ENCODE results near the gene MUSTN1. TPM values are rescaled to one million over a fixed set of nuclear protein-coding genes. Genes with fewer than 3 reads are reported as not detected.

MUSTN1 gene
- total and polyA plus RNA-seq, 2 donors (not counting 1 experiment from before 2014, with no cell fraction given) = 0.79 to 11.2 TPM

- Mint-ChIP-seq H3K27me3 (no peaks in the 10 kb centered on the region), H3K27ac (no peak overlapping the region), H3K4me1 (no peaks in the 10 kb centered on the region), H3K9me3 (ENCODE audit: insufficient read depth) (no peaks in the 10 kb centered on the region), H3K4me3 (no peak overlapping the region)
- POLR2A ChIA-PET = interaction anchor here (1.5 kb wide), 1 partner anchor 227 kb away, joined by 4 read pairs; no protein-coding TSS in a partner anchor
- WGBS (ENCODE audit: insufficient coverage) = 11% methylated on average over 7 of the region's 15 CpGs
- Histone ChIP-seq H3K36me3 (replicated peaks in 1 of 2; ENCODE audit: control extremely low read depth in 1 of 2, control insufficient read depth in 1 of 2, extremely low read depth in 1 of 2, insufficient read depth in 2 of 2, low read length in 1 of 2) (peaks cover 0 to 49% of the 10 kb centered on the region in 2 experiments), H3K27me3 (replicated peaks in 1 of 4; ENCODE audit: control extremely low read depth in 1 of 4, control insufficient read depth in 3 of 4, insufficient read depth in 4 of 4, low read length in 3 of 4) (no peaks in the 10 kb centered on the region), H3K9ac (ENCODE audit: low read length) (no peak overlapping the region), H2AFZ (ENCODE audit: insufficient read depth, low read depth, low read length, poor library complexity, severe bottlenecking) (no peak overlapping the region), H3K4me3 (ENCODE audit: control extremely low read depth in 1 of 5, extremely low read depth in 1 of 5, insufficient read depth in 1 of 5, low read depth in 2 of 5, low read length in 4 of 5) (no peak overlapping the region), H3K79me2 (ENCODE audit: control insufficient read depth, insufficient read depth, low read length) (no peaks in the 10 kb centered on the region), H4K20me1 (ENCODE audit: control insufficient read depth, insufficient read depth, low read length, poor library complexity, severe bottlenecking) (no peaks in the 10 kb centered on the region), H3K4me2 (replicated peaks; ENCODE audit: low read depth, low read length, poor library complexity, severe bottlenecking) (no peak overlapping the region), H3K4me1 (ENCODE audit: control insufficient read depth in 2 of 2, insufficient read depth in 2 of 2, low read length in 2 of 2) (no peaks in the 10 kb centered on the region), H3K9me3 (ENCODE audit: control extremely low read depth in 1 of 3, control insufficient read depth in 2 of 3, insufficient read depth in 1 of 3, low read length in 2 of 3) (no peaks in the 10 kb centered on the region), H3K27ac (ENCODE audit: low read length in 2 of 2) (no peak overlapping the region)
- intact Hi-C loops (cut with micrococcal nuclease) = no loop called here
- CTCF ChIA-PET = interaction anchor here (1.3 to 2.6 kb wide), 5 partner anchors 51 to 224 kb away, joined by 3 to 8 read pairs (median 5); partner anchors contain the start of gene STIMATE
- no peak for DNase-seq
- no peak for ATAC-seq (ENCODE audit: low read depth)
- TF ChIP-seq, protein P1, sequence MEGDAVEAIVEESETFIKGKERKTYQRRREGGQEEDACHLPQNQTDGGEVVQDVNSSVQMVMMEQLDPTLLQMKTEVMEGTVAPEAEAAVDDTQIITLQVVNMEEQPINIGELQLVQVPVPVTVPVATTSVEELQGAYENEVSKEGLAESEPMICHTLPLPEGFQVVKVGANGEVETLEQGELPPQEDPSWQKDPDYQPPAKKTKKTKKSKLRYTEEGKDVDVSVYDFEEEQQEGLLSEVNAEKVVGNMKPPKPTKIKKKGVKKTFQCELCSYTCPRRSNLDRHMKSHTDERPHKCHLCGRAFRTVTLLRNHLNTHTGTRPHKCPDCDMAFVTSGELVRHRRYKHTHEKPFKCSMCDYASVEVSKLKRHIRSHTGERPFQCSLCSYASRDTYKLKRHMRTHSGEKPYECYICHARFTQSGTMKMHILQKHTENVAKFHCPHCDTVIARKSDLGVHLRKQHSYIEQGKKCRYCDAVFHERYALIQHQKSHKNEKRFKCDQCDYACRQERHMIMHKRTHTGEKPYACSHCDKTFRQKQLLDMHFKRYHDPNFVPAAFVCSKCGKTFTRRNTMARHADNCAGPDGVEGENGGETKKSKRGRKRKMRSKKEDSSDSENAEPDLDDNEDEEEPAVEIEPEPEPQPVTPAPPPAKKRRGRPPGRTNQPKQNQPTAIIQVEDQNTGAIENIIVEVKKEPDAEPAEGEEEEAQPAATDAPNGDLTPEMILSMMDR (IDR thresholded peaks at IDR 0.05) = no peak
- TF ChIP-seq EZH2 (IDR thresholded peaks at IDR 0.05; ENCODE audit: borderline replicate concordance, insufficient read depth, low read depth, low read length, poor library complexity, severe bottlenecking) = no peak
These were observed 11.7 kb upstream of the MUSTN1 start for GRCh38 chr3:52846432-52846965.

DNA sequence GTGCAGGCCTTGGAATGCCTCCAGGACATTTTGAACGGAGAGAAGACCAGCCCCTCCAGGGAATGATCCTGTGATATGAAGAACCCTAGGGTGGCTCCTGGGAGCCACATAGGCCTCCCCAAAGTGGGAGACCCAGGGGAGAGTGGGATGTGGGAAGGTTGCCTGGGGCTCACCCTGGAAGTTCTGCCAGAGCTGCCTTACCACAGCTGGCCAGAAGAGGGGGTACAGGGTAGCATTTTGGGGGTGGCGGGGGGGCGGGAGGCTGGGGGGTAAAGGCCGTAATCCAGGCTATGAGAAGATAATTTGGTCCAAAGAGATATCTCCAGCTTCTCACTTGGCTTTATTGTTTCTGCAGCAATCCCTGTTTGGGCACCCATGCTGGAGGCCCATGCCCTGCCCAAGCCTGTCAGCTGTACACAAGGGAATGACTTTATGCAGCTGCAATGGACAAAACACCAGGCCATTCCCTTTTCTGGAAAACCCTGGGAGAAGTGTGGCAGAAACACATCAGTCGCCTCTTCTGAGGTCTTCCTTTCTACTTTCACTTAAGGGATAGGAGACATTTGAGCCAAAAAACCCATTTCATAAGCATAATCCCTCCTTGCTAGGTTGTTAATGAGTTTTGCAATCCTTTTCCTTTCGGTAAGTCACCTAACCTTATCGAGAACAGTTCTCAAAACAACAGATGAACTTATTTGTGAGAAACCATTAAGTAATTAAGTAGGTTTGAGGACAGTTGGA is 11.0 kb upstream of the MUSTN1 start:
- Histone ChIP-seq H3K36me3 (replicated peaks in 1 of 2; ENCODE audit: control extremely low read depth in 1 of 2, control insufficient read depth in 1 of 2, extremely low read depth in 1 of 2, insufficient read depth in 2 of 2, low read length in 1 of 2) (peaks cover 0 to 51% of the 10 kb centered on the region in 2 experiments), H4K20me1 (ENCODE audit: control insufficient read depth, insufficient read depth, low read length, poor library complexity, severe bottlenecking) (no peaks in the 10 kb centered on the region), H3K9me3 (ENCODE audit: control extremely low read depth in 1 of 3, control insufficient read depth in 2 of 3, insufficient read depth in 1 of 3, low read length in 2 of 3) (no peaks in the 10 kb centered on the region), H3K4me1 (ENCODE audit: control insufficient read depth in 2 of 2, insufficient read depth in 2 of 2, low read length in 2 of 2) (no peaks in the 10 kb centered on the region), H3K9ac (ENCODE audit: low read length) (no peak overlapping the region), H3K4me2 (replicated peaks; ENCODE audit: low read depth, low read length, poor library complexity, severe bottlenecking) (no peak overlapping the region), H3K27me3 (replicated peaks in 1 of 4; ENCODE audit: control extremely low read depth in 1 of 4, control insufficient read depth in 3 of 4, insufficient read depth in 4 of 4, low read length in 3 of 4) (no peaks in the 10 kb centered on the region), H3K4me3 (ENCODE audit: control extremely low read depth in 1 of 5, extremely low read depth in 1 of 5, insufficient read depth in 1 of 5, low read depth in 2 of 5, low read length in 4 of 5) (no peak overlapping the region), H2AFZ (ENCODE audit: insufficient read depth, low read depth, low read length, poor library complexity, severe bottlenecking) (no peak overlapping the region), H3K79me2 (ENCODE audit: control insufficient read depth, insufficient read depth, low read length) (no peaks in the 10 kb centered on the region), H3K27ac (ENCODE audit: low read length in 2 of 2) (no peak overlapping the region)
- intact Hi-C loops (cut with micrococcal nuclease) = loop anchor here (1.0 kb wide), 1 partner anchor 226 kb away; no protein-coding TSS in a partner anchor
- no peak overlapping the region for H3K27ac Mint-ChIP-seq
- H3K27me3 Mint-ChIP-seq = no peaks in the 10 kb centered on the region
- H3K4me3 Mint-ChIP-seq = no peak overlapping the region
- TF ChIP-seq, protein P1 (IDR thresholded peaks at IDR 0.05) = peak; percentile 69
- TF ChIP-seq EZH2 (IDR thresholded peaks at IDR 0.05; ENCODE audit: borderline replicate concordance, insufficient read depth, low read depth, low read length, poor library complexity, severe bottlenecking) = no peak
- WGBS (ENCODE audit: insufficient coverage) = 94% methylated on average over 4 of the region's 7 CpGs
- peak; percentile 33 for ATAC-seq (ENCODE audit: low read depth)
- no peaks in the 10 kb centered on the region for H3K4me1 Mint-ChIP-seq
- POLR2A ChIA-PET = interaction anchor here (1.5 kb wide), 1 partner anchor 228 kb away, joined by 4 read pairs; no protein-coding TSS in a partner anchor
- CTCF ChIA-PET = interaction anchor here (1.3 to 2.6 kb wide), 10 partner anchors 33 to 350 kb away, joined by 3 to 10 read pairs (median 5); partner anchors contain the start of gene STIMATE
- H3K9me3 Mint-ChIP-seq (ENCODE audit: insufficient read depth) = no peaks in the 10 kb centered on the region
- peak; percentile 36 for DNase-seq
